SU-DHL-6 (cell line): Measurements from ENCODE around the gene GLRA1.

Experiments
- CTCF ChIP-seq: fragments of 200-600 bp; sonication (generic); IDR thresholded peaks from one replicate; pipeline ENCODE4 v1.5.1; 2017; ENCODE audit warnings: antibody characterized with exemption, mild to moderate bottlenecking, low read length, moderate library complexity; ENCODE audit not compliant: insufficient read depth, poor library complexity, severe bottlenecking
- EZH2phosphoT487 ChIP-seq: fragments of 200-600 bp; sonication (generic), shearing (Covaris generic); conservative IDR thresholded peaks from 2 replicates; pipeline ENCODE4 v1.6.1; 2018; ENCODE audit warnings: mild to moderate bottlenecking, antibody characterized with exemption, low read length, moderate library complexity, mixed read lengths

GRCh38 chr5:151931260-151931659 lies 6.6 kb upstream of the GLRA1 start:
- no peak for TF ChIP-seq CTCF
- no peak for TF ChIP-seq EZH2phosphoT487
